GM19099 (cell line): ENCODE data around the gene HCST.

ENCODE experiments used
- POLR2A ChIP-seq: IDR thresholded peaks from 3 replicates; pipeline ENCODE4 v1.6.1; 2011; ENCODE audit warnings: low read depth; ENCODE audit not compliant: insufficient read length; ENCODE audit errors: extremely low read depth

Gene HCST

DNA sequence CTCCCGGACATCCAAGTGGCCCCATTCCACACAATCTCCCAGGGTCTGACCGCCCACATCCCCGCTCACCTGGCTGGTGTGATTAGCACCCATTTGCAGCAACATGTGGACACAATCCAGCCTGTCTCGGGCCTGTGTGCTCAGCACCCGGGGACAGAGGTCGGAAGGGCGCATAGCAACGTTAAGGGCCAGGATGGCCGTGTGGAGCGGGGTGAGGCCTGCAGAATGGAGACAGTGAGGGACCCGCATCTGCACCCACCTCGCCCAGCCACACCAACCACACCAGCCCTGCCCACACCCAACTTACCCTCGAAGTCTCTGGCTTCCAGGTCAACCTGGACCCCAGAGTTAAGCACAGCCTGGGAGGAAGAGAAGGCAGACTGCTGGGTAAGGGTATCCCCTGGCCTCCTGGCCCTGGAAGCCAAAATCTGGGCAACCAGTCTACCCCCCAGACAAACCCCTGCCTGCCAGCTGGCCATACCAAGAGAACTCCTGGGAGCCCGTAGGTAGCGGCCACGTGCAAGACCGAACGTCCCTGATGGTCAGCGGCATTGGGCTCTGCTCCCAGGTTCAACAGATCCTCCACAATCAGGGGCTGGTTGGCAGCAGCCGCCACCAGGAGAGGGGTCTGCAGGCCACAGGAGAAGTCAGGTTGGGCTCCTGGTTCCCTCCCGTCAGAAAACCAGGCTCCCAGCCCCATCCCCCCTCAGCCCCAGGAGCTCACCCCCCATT is 6.3 kb upstream of the HCST start:
- no peak for TF ChIP-seq POLR2A

DNA sequence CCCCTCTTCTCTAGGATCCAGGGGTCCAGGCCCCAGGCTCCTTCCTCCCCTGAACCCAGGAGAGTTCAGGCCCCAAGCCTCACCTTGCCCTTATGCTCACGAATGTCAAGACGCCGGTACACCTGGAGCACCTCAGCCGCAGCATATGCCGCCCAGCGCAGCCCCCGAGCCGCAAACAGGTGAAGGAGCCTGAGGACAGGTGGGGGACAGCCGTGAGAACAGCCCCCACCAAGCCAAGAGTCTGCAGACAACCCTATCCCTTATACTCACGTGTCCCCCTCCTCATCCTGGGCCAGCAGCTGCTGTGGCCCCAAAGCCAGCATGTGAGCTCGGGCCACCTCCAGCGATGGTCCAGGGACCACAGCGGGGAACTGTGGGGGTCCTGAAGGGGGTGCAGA is 5.7 kb upstream of the HCST start:
- peak; percentile 21 for TF ChIP-seq POLR2A

DNA sequence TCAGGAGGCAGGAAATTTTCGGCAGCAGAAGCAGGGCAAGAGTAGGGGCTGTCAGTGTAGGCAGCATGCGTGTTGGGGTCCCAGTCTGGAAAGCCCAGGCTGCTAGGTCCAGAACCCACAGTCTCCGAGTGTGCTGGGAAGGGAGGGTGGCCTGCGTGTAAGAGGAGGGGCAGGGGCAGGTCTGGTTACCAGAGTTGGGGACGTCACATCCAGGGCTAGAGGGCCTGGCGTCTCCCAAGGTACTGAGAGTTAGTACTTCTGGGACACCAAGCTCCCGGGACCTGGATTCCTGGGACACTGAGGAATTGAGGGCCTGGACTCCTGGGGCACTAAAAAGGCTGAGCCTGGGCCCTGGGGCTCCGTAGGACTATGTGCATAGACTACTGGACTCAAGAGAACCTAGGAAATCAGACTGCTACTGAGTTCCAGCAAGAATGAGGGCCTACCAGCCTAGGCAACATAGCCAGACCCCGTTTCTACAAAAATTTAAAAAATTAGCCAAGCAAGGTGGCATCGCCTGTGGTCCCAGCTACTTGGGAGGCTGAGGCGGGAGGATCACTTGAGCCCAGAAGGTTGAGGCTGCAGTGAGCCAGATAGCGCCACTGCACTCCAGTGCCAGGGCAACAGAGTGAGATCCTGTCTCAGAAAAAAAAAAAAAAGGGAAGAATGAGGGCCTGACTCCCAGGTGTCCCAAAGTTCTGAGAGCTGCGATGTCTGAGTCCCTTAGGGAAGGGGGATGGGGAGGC is 4.5 kb upstream of the HCST start:
- TF ChIP-seq POLR2A: no peak

DNA sequence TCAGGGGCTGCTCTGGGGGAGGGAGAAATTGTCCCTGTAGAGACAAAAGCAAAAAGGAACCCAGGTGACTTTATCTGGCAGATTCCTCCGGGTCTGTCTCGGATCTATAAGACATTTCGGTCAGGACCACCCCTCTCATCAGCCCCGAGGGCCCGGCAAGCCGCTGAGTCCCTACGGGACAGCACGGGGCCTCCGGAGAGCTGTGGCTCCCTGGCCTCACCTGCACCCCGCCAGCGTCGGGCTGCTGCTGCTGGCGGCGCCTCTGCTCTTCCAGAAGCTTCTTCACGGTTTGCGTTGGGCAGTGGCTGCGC is 3.9 kb upstream of the HCST start:
- TF ChIP-seq POLR2A: no peak

DNA sequence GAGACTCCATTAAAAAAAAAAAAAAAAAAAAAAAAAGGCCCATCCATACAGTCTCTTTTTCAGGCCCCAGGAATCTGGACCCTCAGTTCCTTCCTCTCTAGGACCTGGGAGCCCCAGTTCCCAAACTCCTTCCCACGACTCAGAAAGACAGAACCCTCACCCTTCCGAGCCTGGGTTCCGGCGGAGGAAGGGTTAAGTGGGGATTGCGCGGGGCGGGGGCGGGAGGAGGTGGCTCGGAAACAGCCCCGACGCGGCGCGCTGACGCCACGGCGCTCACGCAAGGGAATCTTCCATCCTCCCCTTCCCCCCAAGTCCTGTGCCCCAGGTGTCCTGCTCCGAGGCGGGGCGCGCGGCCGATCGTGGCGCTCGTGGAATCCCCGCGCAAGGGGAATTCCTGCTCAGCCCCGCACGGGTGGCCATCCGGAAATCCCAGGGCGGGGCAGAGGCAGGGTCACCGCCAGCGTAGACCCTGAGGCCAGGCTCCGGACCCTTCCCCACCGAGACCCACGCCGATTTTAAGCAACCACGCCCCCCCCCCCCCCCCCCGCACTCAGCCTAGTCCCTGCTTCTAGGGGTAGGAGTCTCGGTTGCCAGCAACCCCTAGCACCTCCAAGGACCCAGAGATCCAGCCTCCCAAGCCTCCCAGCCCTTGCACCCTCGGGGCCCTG is 2.6 kb upstream of the HCST start:
- peak; percentile 32 for TF ChIP-seq POLR2A

DNA sequence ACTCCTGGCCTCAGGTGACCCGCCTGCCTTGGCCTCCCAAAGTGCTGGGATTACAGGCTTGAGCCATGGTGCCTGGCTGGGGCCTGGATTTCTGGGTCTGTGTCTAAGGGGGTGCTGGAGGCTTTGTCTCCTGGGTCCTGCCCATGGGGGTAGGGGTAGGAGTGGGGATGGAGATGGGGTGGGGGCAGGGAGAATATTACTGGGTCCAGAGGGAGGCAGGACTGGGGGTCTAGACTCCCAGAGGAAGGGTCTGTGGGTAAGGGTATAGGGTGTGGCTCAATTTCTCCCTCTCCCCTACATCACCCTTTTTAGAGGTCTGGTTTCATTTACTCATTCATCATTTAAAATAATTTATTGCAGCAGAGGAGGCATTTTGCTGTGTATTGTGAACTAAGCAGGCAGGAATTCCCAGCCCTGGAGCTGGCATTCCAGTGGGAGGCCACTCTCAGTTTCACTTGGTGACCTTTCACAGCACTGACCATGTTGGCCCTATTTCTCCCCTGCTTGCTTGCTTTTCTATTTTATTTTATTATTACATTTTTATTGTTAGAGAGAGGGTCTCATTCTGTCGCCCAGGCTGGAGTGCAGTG is 1.2 kb upstream of the HCST start:
- no peak for TF ChIP-seq POLR2A

DNA sequence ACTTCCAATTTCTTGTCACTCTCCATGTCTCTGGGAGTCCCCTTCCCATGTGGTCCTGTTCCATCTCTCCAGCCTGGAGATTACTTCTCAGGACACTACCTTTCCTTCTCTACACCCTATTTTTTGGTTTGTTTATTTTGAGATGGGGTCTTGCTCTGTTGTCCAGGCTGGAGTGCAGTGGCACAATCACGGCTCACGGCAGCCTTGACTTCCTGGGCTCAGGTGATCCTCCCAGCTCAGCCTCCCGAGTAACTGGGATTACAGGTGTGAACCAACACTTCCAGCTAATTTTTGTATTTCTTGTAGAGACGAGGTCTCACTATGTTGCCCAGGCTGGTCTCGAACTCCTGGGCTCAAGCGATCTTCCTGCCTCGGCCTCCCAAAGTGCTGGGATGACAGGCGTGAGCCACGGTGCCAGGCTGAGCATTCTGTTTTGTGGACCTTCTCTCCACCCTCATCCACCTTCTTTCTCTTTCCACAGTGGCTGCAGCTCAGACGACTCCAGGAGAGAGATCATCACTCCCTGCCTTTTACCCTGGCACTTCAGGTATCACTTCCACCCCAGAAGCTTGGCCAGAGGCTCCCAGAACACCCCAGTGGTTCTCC is 644 bp downstream of the HCST start:
- TF ChIP-seq POLR2A: no peak

DNA sequence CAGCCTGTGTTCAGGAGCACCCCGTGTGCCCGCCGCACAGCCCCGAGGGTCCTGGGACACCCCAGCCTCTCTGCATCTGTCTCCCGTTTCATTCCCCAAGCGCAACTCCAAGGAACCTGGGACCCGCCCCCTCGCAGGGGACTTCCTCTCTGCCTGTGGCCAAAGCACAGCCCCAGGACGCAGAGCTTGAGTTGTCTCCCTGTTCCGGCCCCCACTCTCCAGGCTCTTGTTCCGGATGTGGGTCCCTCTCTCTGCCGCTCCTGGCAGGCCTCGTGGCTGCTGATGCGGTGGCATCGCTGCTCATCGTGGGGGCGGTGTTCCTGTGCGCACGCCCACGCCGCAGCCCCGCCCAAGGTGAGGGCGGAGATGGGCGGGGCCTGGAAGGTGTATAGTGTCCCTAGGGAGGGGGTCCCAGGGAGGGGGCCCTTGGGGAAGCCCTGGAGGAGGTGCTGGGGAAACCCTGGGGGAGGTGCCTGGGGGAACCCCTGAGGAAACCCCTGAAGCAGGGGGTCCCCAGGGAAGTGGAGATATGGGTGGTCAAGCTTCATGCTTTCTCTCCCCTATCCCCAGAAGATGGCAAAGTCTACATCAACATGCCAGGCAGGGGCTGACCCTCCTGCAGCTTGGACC is 1.3 kb downstream of the HCST start:
- peak; percentile 61 for TF ChIP-seq POLR2A

DNA sequence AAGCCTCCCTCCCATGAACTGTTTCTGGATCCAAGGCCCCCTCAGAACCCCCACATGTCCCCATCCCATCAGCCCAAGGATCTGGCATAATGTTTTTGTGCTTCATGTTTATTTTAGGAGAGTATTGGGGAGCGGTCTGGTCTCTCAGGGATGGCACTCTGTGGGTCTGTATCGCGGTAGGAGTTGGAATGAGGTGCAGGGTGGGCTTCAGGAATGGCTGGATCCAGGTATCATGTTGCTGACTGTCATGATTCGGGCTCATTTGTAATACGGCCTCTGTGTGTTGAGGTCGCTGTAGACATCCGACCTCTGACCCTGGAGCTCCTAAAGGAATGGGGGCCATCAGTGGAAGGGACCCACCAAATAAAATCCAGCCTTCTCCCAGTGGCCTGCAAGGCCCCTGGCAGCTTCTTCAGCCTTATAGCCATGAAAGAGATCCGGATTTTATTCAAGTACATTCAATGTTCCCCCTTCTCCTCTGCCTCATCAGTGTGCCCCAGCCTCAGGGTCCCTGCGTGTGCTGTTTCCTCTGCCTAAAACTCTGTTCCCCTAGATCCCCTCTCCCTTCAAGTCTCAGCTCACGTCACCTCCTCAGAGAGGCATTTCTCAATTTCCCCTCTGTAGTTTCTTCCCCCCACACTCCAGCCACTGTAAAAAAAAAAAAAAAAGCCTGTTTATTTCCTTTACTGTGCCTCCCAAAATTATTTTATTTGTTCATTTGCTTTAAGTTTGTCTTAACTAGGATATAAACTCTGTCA is 2.2 kb downstream of the HCST start:
- no peak for TF ChIP-seq POLR2A

DNA sequence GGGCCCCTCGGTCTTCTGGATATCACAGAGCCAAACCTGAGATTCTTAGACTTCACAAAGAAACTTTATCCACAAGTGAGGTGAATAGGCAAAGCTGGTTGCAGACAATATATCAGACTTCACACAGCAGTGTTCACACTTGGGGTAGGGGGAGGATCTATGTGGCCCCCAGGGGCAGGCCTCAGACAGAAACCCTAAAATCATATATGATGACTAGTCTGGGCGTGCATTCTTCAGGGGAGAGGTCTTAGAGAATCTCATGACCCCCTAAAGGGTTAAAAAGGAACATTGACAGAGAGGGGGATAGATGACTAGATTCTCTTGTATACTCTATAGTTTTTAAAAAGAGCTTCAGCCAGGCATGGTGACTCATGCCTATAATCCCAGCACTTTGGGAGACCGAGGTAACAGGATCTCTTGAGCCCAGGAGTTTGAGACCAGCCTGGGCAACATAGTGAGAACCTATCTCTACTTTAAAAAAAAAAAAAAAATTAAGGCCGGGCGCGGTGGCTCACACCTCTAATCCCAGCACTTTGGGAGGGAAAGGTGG is 2.9 kb downstream of the HCST start:
- TF ChIP-seq POLR2A: no peak

DNA sequence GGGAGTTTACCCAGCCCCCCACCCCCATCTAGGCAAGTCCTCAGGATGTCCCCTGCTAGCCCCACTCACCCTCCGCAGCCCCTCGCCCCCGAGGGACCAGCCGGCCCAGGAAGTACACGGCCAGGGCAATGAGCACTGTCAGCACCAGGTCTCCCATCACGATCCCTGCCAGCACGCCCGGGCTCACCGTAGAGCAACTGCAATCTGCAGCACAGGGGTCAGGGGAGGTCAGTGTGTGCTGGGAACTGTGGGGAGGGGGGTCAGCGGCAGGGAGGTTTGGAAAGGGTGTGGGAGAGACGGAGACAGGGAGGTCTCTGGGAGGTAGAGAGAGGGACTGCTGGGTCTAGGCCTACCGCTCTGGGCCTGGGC is 5.0 kb downstream of the HCST start:
- no peak for TF ChIP-seq POLR2A

DNA sequence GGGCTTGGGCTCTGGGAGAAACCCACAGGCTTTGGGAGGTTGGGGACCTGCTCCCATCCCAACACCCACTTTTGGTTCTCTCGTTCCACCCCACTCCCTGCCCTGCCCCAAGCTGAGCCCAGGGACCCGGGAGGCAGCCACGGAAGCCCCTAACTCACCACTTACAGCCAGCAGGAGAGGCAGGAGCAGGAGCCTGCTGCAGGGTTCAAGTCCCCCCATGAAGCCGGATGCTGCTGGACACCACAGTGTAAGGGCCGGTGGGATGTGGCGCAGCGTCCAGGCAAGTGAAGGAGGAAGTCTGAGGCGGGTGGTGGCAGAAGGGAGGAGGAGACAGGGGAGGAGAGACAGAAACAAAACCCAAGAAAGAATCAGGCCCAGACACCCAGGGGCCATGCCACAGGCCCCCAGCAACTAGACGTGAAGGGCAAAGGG is 5.7 kb downstream of the HCST start, which contains the start of gene TYROBP:
Gene TYROBP (minus strand): TSS at position 286 of the 432 bp plus-strand sequence. CDS start 67 bp downstream, at position 219.
- TF ChIP-seq POLR2A: no peak

DNA sequence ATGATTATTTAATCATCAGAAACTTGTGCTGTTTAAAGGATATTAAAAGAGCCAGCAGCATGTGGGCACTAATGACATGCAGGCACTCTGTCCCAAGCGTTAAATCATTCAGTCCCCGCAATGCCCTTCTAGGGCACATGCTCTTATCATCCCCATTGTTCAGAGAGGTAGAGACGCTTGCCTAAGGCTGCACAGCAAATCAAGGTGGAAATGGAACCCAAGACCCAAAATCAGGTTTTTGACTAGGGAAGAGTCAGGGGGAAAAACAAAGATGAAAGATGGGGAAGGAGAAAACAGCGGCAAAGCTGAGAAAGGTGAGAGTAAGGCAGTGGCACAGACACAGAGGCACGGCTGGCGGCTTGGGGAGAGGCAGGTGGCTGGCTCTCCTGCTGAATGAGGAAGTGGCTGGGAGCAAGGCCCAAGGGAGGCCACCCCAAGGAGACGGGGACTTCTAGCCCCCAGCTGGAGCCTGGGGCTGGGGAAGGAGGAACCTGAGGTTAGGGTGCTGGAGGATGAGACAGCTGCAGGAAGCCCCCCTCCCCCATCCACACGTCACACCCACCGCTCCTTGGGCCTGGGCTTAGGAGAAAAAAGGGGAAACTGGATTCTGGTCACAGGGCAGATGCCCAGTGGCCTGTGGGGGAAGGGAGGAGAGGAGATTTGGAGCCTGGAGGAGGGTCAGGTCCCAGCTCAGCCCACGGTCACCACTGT is 6.8 kb downstream of the HCST start:
- TF ChIP-seq POLR2A: peak; percentile 20

DNA sequence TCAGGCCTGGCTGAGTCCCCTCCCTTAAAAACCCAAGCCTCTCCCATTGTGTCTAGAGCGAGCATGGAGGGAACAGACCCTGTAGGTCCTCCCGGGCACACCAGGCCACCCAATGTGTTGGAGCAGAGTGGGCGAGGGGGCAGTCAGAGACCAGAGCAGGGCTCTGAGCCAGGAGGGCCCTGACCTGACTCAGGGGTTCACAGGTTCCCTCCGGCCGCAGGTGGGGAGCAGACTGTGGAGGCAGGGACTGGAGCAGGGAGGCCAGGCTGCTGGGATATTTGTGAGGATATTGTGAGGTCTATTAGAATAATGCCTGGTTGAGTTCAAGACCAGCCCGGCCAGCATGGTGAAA is 7.3 kb downstream of the HCST start:
- TF ChIP-seq POLR2A: no peak

DNA sequence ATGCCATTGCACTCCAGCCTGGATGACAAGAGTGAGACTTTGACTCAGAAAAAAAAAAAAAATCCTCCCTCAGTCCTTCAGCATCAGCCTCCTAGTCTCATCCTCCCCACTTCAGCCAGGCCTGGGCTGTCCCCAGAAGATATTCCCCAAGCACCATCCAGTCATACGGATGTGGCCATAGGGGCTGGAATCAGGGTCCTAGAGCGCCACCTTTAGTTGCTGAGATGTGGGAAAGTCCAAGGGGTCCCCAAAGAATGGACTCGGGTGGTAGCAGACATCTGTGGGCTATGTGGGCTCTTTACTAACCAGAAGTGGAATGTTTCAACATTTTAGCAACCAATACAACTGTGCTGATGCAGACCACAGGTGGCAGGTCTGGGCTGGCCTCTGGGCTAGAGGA is 8.8 kb downstream of the HCST start:
- no peak for TF ChIP-seq POLR2A
